IPS-15b (cell line): Measurements from ENCODE around the gene SLC37A3.
"Not testable (repeated sequence)": the region's sequence is repeated elsewhere in the genome, so short reads cannot be mapped to it uniquely, and the experiment has no call there.

Experiments
- H3K27me3 ChIP-seq: one replicate; pipeline ENCODE4 v1.6.1; 2013; ENCODE audit warnings: low read length; ENCODE audit not compliant: control insufficient read depth, insufficient read depth
- H3K36me3 ChIP-seq: one replicate; pipeline ENCODE4 v1.6.1; 2013; ENCODE audit warnings: low read length; ENCODE audit not compliant: control insufficient read depth, insufficient read depth
- H3K4me1 ChIP-seq: one replicate; pipeline ENCODE4 v1.6.1; 2013; ENCODE audit warnings: mild to moderate bottlenecking, low read length; ENCODE audit not compliant: control insufficient read depth, insufficient read depth
- H3K4me3 ChIP-seq: one replicate; pipeline ENCODE4 v1.5.1; 2013; ENCODE audit warnings: low read depth, low read length
- H3K9ac ChIP-seq: one replicate; pipeline ENCODE4 v1.6.1; 2013; ENCODE audit warnings: low read depth, mild to moderate bottlenecking, low read length
- H3K9me3 ChIP-seq: one replicate; pipeline ENCODE4 v1.6.1; 2013; ENCODE audit warnings: mild to moderate bottlenecking, low read length; ENCODE audit not compliant: control insufficient read depth, insufficient read depth

Gene SLC37A3

GRCh38 chr7:140418653-140419052 lies 20.3 kb upstream of the SLC37A3 start:
- Histone ChIP-seq H3K9ac (no peak overlapping the region), H3K9me3 (no peaks in the 10 kb centered on the region), H3K27me3 (no peaks in the 10 kb centered on the region), H3K4me1 (no peaks in the 10 kb centered on the region), H3K4me3 (no peak overlapping the region), H3K36me3 (no peaks in the 10 kb centered on the region)

- H3K27me3 ChIP-seq, H3K4me3 ChIP-seq, H3K9ac ChIP-seq, H3K4me1 ChIP-seq, H3K36me3 ChIP-seq, H3K9me3 ChIP-seq: not testable (repeated sequence)
These were observed 19.8 kb upstream of the SLC37A3 start for GRCh38 chr7:140418156-140418472.

- Histone ChIP-seq H3K27me3 (no peaks in the 10 kb centered on the region), H3K36me3 (no peaks in the 10 kb centered on the region), H3K4me3 (no peak overlapping the region), H3K9me3 (no peaks in the 10 kb centered on the region), H3K9ac (no peak overlapping the region), H3K4me1 (no peaks in the 10 kb centered on the region)
These were observed 19.3 kb upstream of the SLC37A3 start for GRCh38 chr7:140417456-140418155.

DNA sequence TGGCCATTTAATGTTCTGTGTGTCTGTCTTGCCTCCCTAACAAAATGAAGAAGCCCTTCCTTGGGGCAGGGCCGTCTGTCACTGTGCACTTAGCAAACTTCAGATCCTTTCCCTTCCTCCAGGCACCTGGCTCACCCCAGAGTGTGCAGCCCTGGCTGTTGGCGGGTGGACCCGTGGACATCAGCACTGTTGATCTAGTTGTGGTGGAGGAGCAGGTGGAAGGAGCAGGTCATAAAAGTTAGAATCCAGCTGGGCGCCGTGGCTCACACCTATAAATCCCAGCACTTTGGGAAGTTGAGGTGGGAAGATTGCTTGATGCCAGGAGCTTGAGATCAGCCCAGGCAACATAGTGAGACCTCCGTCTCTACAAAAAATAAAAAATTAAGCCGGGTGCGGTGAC lies 18.2 kb upstream of the SLC37A3 start:
- Histone ChIP-seq H3K9me3 (no peaks in the 10 kb centered on the region), H3K4me1 (no peaks in the 10 kb centered on the region), H3K36me3 (no peaks in the 10 kb centered on the region), H3K4me3 (no peak overlapping the region), H3K9ac (no peak overlapping the region), H3K27me3 (no peaks in the 10 kb centered on the region)

GRCh38 chr7:140415816-140416215 lies 17.5 kb upstream of the SLC37A3 start:
- not testable (repeated sequence) for H3K27me3 ChIP-seq, H3K4me1 ChIP-seq, H3K9ac ChIP-seq

DNA sequence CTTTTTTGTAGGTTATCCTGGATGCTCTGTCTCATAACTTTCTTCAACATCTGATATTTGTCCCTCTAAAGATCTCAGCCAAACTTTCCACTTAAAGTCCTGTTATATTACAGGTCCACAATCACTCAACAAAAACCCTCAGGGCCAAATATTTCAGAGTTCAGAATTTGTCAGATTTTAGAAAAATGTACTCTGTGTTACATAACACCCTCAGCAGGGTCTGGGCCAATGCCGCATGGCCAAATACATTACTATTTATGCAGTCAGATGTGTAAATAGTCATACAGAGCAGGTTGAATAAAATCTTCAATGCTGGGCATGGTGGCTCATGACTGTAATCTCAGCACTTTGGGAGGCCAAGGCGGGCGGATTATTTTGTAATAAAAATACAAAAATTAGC lies 17.0 kb upstream of the SLC37A3 start:
- H3K4me3 ChIP-seq: no peak overlapping the region

More at GRCh38 chr7:140415816-140416215, 17.5 kb upstream of the SLC37A3 start:
- not testable (repeated sequence) for H3K36me3 ChIP-seq, H3K4me3 ChIP-seq, H3K9me3 ChIP-seq

GRCh38 chr7:140404565-140405065 lies 6.3 kb upstream of the SLC37A3 start:
- Histone ChIP-seq H3K36me3 (peaks cover 5% of the 10 kb centered on the region), H3K27me3 (no peaks in the 10 kb centered on the region), H3K9me3 (no peaks in the 10 kb centered on the region), H3K4me1 (peaks cover 12% of the 10 kb centered on the region), H3K9ac (no peak overlapping the region), H3K4me3 (peak overlapping the region; percentile 84)

More for the DNA sequence above, 17.0 kb upstream of the SLC37A3 start:
- Histone ChIP-seq H3K36me3 (no peaks in the 10 kb centered on the region), H3K9ac (no peak overlapping the region), H3K9me3 (no peaks in the 10 kb centered on the region), H3K27me3 (no peaks in the 10 kb centered on the region), H3K4me1 (no peaks in the 10 kb centered on the region)

DNA sequence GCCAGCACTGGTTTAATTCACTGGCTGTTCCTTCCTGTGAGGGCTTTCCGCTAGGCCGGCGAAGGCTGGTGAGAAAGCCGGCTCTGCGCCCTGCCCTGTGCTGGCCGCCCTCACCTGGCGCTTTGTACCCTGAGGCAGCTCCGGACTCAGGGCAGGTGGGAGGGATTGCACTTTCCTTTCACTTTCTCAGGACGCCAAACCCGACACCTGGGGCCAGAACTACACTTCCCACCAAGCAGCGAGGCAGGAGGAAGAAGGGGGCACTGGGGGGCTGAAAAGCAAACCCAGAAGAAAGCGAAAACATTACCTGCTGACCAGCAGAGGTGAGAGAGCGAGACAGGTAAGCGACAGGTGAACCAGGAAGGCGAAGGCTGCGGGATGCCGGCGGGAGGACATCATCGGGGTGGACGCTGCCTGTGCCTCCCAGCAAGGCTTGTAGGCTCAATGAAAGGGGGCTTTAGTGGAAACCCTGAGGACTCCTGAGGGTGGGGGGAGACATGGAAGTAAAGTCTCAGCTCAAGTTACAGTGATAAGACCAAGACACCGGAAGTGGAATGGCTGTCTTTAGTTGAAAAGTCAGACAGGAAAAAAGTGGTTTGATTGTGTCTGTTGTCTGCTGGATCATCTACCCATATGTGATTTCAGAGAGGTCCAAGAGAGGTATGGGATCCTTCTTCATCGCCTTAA lies 5.7 kb upstream of the SLC37A3 start, which contains the start of gene RAB19:
TSS of gene RAB19 (plus strand) at position 181 of the 687 bp plus-strand sequence. CDS start 3,589 bp downstream, outside the sequence.
- Histone ChIP-seq H3K36me3 (peaks cover 5% of the 10 kb centered on the region), H3K27me3 (no peaks in the 10 kb centered on the region), H3K9me3 (no peaks in the 10 kb centered on the region), H3K4me3 (peak within 1 kb of the TSS; percentile 84), H3K9ac (peak within 1 kb of the TSS; percentile 79), H3K4me1 (peaks cover 12% of the 10 kb centered on the region)

GRCh38 chr7:140402178-140402835 lies 4.0 kb upstream of the SLC37A3 start:
- no peak overlapping the region for H3K9ac ChIP-seq

DNA sequence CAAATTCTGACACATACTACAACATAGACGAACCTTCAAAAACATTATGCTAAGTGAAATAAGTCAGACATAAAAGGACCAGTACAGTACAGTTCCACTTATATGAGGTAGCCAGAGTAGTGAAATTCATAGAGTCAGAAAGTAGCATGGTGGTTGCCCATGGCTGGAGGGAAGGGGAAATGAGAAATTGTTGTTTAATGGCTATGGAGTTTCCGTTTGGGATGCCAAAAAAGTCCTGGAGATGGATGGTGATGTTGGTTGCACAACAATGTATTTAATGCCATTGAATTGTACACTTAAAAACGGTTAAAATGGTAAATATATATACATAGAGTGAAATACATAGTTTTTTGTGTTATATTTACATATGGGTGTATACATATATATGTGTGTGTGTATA lies 2.1 kb upstream of the SLC37A3 start:
- Histone ChIP-seq H3K9ac (no peak overlapping the region), H3K9me3 (no peaks in the 10 kb centered on the region), H3K4me3 (no peak overlapping the region), H3K4me1 (peaks cover 12% of the 10 kb centered on the region), H3K36me3 (no peaks in the 10 kb centered on the region), H3K27me3 (no peaks in the 10 kb centered on the region)

More at GRCh38 chr7:140402178-140402835, 4.0 kb upstream of the SLC37A3 start:
- Histone ChIP-seq H3K4me3 (no peak overlapping the region), H3K4me1 (peaks cover 12% of the 10 kb centered on the region), H3K9me3 (no peaks in the 10 kb centered on the region), H3K27me3 (no peaks in the 10 kb centered on the region), H3K36me3 (peaks cover 4% of the 10 kb centered on the region)

GRCh38 chr7:140398821-140399220 lies 491 bp upstream of the SLC37A3 start:
- Histone ChIP-seq H3K9me3 (no peaks in the 10 kb centered on the region), H3K36me3 (no peaks in the 10 kb centered on the region), H3K4me3 (peak overlapping the region; percentile 13), H3K27me3 (no peaks in the 10 kb centered on the region), H3K9ac (no peak overlapping the region), H3K4me1 (peaks cover 5% of the 10 kb centered on the region)
